C4-2B (cell line): ENCODE results near the gene ADAMTS1.

ENCODE experiments used
- CTCF ChIP-seq: fragments of 450-650 bp; conservative IDR thresholded peaks from 2 replicates; pipeline ENCODE4 v1.5.1; 2017; ENCODE audit warnings: mild to moderate bottlenecking
- ZFX ChIP-seq: fragments of 450-650 bp; IDR thresholded peaks from 2 replicates; pipeline ENCODE4 v1.6.1; 2017

- TF ChIP-seq CTCF (no peak), ZFX (no peak)
Observed at GRCh38 chr21:26888931-26889330, 43.7 kb upstream of the ADAMTS1 start.
